Body of pancreas (tissue), 4 donors: ENCODE measurements around the gene PDE1A. TPM values are rescaled to one million over a fixed set of nuclear protein-coding genes. Genes with fewer than 3 reads are reported as not detected.

Experiments
- ATAC-seq: fragments of 150-250 bp; one replicate; pipeline ENCODE4 v1.9.1; 2016
- DNase-seq, 4 donors: peaks; one replicate each; pipeline ENCODE4 v3.0.0-alpha.2; 2019
- H3K27ac ChIP-seq, 4 donors: fragments of 200-600 bp; sonication (generic); 1 replicate in 3 of 4; 2 replicates in 1 of 4; pipeline versions ENCODE4 v1.5.1 to v1.6.1; 2016 to 2019; ENCODE audit warnings: mild to moderate bottlenecking in 1 of 4, mixed read lengths in 1 of 4, moderate library complexity in 1 of 4
- H3K27me3 ChIP-seq, 2 donors: fragments of 200-600 bp; sonication (generic); one replicate each; pipeline ENCODE4 v1.6.0; 2016; ENCODE audit warnings: mild to moderate bottlenecking in 1 of 2
- H3K36me3 ChIP-seq, 2 donors: fragments of 200-600 bp; sonication (generic); replicated peaks in 1 of 2; 2 replicates each; pipeline ENCODE4 v1.5.1; 2016; ENCODE audit warnings: low read depth in 2 of 2; ENCODE audit not compliant: insufficient read depth in 1 of 2
- H3K4me1 ChIP-seq: fragments of 200-600 bp; sonication (generic); one replicate; pipeline ENCODE4 v1.6.0; 2016
- H3K4me3 ChIP-seq, 2 donors: fragments of 200-600 bp; sonication (generic); 1 replicate in 1 of 2; 2 replicates in 1 of 2; pipeline ENCODE4 v1.5.1; 2016 to 2019
- H3K9me3 ChIP-seq, 3 donors: fragments of 200-600 bp; sonication (generic); 1 replicate in 2 of 3; 2 replicates in 1 of 3; pipeline ENCODE4 v1.5.1; 2016
- CTCF ChIP-seq, 7 experiments: fragments of 450-650 bp in 4 of 7; fragments of 200-600 bp in 3 of 7; sonication (generic) in 3 of 7; IDR thresholded peaks; one replicate each; pipeline ENCODE4 v1.5.1; 2016 to 2019; ENCODE audit warnings: antibody characterized with exemption in 7 of 7
- POLR2A ChIP-seq, 3 donors: fragments of 450-650 bp; IDR thresholded peaks; one replicate each; pipeline ENCODE4 v1.6.1; 2016; ENCODE audit warnings: antibody characterized with exemption in 3 of 3, mild to moderate bottlenecking in 2 of 3
- WGBS, 2 donors: methylation state at CpG; one replicate each; pipeline ENCODE4 v1.1.5; 2017; 5-methylcytosine and 5-hydroxymethylcytosine counted together
- intact Hi-C: fragments of 100-400 bp; cut with DNase I; formaldehyde crosslinking; loops from one replicate; pipeline ENCODE4 v1.15.1; 2023
- total RNA-seq, 2 donors: library from RNA; depleted of rRNA; stranded (reverse); fragments of >200 nt; gene quantifications; one replicate each; pipeline ENCODE4 v1.1.0, GENCODE V29; 2016

The PDE1A gene
- 1 to 10 TPM; 4.0 to 4.2 TPM for total RNA-seq

- TF ChIP-seq CTCF (IDR thresholded peaks at IDR 0.05) (no peak), POLR2A (IDR thresholded peaks at IDR 0.05) (no peak)
- DNase-seq (no peak), ATAC-seq (peak; percentile 28)
- no peaks in the 10 kb centered on the region for H3K36me3 ChIP-seq
- intact Hi-C loops: no loop called here
- WGBS, 2 donors: 13 to 24% methylated on average over 3 of the region's 3 CpGs
- no peaks in the 10 kb centered on the region for H3K27me3 ChIP-seq
- peak within 1 kb of the TSS in 3 of 4 donors; percentile 28 to 66 (median 46) for H3K27ac ChIP-seq
- peaks cover 6% of the 10 kb centered on the region for H3K4me1 ChIP-seq
- no peak within 1 kb of the TSS for H3K4me3 ChIP-seq
- no peaks in the 10 kb centered on the region for H3K9me3 ChIP-seq
Observed at GRCh38 chr2:182426918-182427240, at the start of gene PDE1A. Gene PDE1A, minus strand, starts transcription at chr2:182427036.

DNA sequence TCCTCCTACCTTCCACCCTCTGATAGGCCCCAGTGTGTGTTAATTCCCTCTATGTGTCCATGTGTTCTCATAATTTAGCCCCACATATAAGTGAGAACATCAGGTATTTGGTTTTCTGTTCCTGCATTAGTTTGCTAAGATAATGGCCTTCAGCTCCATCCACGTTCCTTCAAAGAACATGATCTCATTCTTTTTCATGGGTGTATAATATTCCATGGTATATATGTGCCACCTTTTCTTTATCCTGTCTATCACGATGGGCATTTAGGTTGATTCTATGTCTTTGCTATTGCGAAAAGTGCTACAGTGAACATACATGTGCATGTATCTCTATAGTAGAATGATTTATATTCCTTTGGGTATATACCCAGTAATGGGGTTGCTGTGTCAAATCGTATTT lies 46.8 kb upstream of the PDE1A start:
- H3K4me1 ChIP-seq: no peaks in the 10 kb centered on the region
- no peak for TF ChIP-seq CTCF (IDR thresholded peaks at IDR 0.05)
- no peak for TF ChIP-seq POLR2A (IDR thresholded peaks at IDR 0.05)
- 69 to 73% methylated on average over 4 of the region's 4 CpGs for WGBS, 2 donors
- no peaks in the 10 kb centered on the region for H3K27me3 ChIP-seq
- no peaks in the 10 kb centered on the region for H3K36me3 ChIP-seq
- no peaks in the 10 kb centered on the region for H3K9me3 ChIP-seq
- ATAC-seq (no peak), DNase-seq (no peak)
- intact Hi-C loops: no loop called here
- H3K4me3 ChIP-seq: no peak overlapping the region
- no peak overlapping the region for H3K27ac ChIP-seq

DNA sequence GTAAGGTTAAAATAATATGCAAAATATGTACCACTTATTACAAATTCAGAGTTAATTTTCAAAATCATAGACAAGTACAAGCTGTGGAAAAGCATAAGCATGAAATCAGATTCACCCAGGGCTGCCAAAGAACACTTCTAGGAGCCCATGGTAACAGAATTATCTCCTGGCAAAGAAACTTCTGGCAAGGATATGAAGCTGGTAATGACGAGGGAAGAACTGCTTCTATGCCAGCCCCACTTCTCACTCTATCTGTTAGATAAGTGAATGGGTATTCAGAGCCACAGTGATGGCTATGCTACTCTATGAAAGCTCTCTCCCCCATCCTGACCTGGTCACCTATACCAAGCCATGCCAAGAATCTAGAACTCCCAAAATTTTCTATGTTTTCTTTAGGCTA lies 36.9 kb upstream of the PDE1A start:
- no peak for ATAC-seq
- DNase-seq: no peak
- no peaks in the 10 kb centered on the region for H3K9me3 ChIP-seq
- TF ChIP-seq CTCF (IDR thresholded peaks at IDR 0.05) (no peak), POLR2A (IDR thresholded peaks at IDR 0.05) (no peak)
- no peak overlapping the region for H3K27ac ChIP-seq
- H3K4me3 ChIP-seq: no peak overlapping the region
- no peaks in the 10 kb centered on the region for H3K27me3 ChIP-seq
- no peaks in the 10 kb centered on the region for H3K4me1 ChIP-seq
- 30 to 31% methylated on average over 1 of the region's 1 CpG for WGBS, 2 donors
- intact Hi-C loops: no loop called here
- H3K36me3 ChIP-seq: no peaks in the 10 kb centered on the region

DNA sequence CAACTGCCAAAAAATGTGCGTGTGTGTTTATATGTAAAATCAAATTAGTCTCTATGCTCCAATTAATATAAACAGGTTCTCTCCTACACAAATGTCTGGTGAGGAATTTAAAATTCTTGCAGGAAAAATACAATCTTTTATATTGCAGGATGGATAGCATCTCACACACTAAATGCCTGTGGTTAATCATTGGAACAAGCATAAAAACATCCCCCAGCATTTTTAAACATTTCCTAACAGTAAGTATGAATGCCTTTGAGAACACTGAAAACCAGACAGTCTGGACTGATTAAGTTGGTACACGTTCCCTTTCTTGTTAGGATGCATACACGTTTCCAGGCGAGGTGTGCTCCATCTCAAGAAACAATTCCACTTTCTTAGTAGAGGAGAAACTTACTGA lies 29.9 kb upstream of the PDE1A start:
- no peak for ATAC-seq
- Histone ChIP-seq H3K27me3 (no peaks in the 10 kb centered on the region), H3K9me3 (no peaks in the 10 kb centered on the region), H3K27ac (no peak overlapping the region), H3K36me3 (no peaks in the 10 kb centered on the region), H3K4me1 (no peaks in the 10 kb centered on the region), H3K4me3 (no peak overlapping the region)
- 54 to 56% methylated on average over 4 of the region's 4 CpGs for WGBS, 2 donors
- TF ChIP-seq CTCF (IDR thresholded peaks at IDR 0.05): no peak
- no peak for TF ChIP-seq POLR2A (IDR thresholded peaks at IDR 0.05)
- no peak for DNase-seq
- intact Hi-C loops: no loop called here

DNA sequence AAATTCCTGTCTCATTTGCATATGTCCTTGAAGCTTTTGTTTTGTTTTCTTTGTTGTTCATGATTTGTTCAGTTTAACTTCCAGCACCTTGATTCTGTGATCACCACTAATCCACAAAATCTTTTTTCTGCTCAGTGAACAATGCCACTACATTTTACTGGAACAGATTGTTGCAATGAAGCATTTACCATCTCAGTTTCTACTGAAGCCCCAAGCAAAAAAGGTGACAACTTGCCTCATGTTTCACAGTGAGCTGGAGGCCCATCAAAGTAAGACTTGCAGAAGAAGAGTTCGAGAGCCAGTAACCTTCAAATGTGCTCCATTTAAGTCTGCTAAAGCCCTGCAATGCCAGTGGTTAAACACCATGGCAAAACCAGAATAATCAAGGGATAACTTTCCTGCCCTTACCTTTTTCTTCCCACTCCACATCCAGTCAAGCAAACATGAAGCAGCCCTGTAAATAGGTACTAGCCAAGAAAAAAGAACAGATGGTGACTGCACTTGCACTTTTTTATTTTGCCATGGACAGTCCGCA lies 25.7 kb upstream of the PDE1A start:
- DNase-seq: no peak
- Histone ChIP-seq H3K9me3 (no peaks in the 10 kb centered on the region), H3K36me3 (no peaks in the 10 kb centered on the region), H3K4me3 (no peak overlapping the region), H3K4me1 (no peaks in the 10 kb centered on the region), H3K27ac (no peak overlapping the region), H3K27me3 (no peaks in the 10 kb centered on the region)
- WGBS, 2 donors: 87 to 91% methylated on average over 2 of the region's 2 CpGs
- TF ChIP-seq POLR2A (IDR thresholded peaks at IDR 0.05) (no peak), CTCF (IDR thresholded peaks at IDR 0.05) (no peak)
- intact Hi-C loops: no loop called here
- ATAC-seq: no peak
